Mucosa of descending colon (tissue), 3 donors: ENCODE measurements around the gene MRPL49. TPM values are rescaled to one million over a fixed set of nuclear protein-coding genes. Genes with fewer than 3 reads are reported as not detected.

Source experiments
- ATAC-seq: fragments of 200-7000 bp; cut with Tn5 transposase; one replicate; pipeline ENCODE4 v1.9.1; 2020; ENCODE audit warnings: mild to moderate bottlenecking, moderate library complexity
- DNase-seq, 3 donors: peaks; one replicate each; pipeline ENCODE4 v3.0.0-alpha.2; 2020
- H3K36me3 ChIP-seq: fragments of 200-600 bp; one replicate; pipeline ENCODE4 v1.8.0; 2021; ENCODE audit warnings: low read depth, mild to moderate bottlenecking
- H3K4me1 ChIP-seq: fragments of 200-600 bp; one replicate; pipeline ENCODE4 v1.8.0; 2021; ENCODE audit warnings: low read depth, mild to moderate bottlenecking
- H3K4me3 ChIP-seq: fragments of 200-600 bp; one replicate; pipeline ENCODE4 v1.8.0; 2021; ENCODE audit warnings: mild to moderate bottlenecking
- H3K9me3 ChIP-seq: fragments of 200-600 bp; one replicate; pipeline ENCODE4 v1.8.0; 2021; ENCODE audit warnings: mild to moderate bottlenecking
- intact Hi-C, 2 donors: fragments of 100-400 bp; cut with DNase I in 1 of 2; cut with micrococcal nuclease in 1 of 2; formaldehyde crosslinking; loops; one replicate each; pipeline versions ENCODE4 v1.11.0 to v1.11.1; 2022; cut with DNase I, micrococcal nuclease
- long read RNA-seq, 2 donors: library from polyadenylated mRNA; unstranded; transcript quantifications; one replicate each; pipeline ENCODE4 v2.0.0, GENCODE V29; 2019 to 2021
- total RNA-seq, 3 donors: library from RNA; stranded (reverse); fragmentation: NEBNext Ultra II Directional in 2 of 3; extraction: Animal tissue kit (Norgen Biotek cat#: 25700) in 2 of 3; gene quantifications; one replicate each; pipeline versions ENCODE4 v1.2.1 to v1.2.4, GENCODE V29; 2021 to 2023
- TF ChIP-seq, protein P1 (sequence below): fragments of 200-600 bp; IDR thresholded peaks from one replicate; pipeline ENCODE4 v1.8.0; 2022; ENCODE audit warnings: antibody characterized with exemption, mild to moderate bottlenecking
- donor health status: DM: no; HTN: no; CAD: no; lungs with moderate emphysema.
- donor health status: DM: no; HTN: no; CAD: no.
- donor health status: DM: no; HTN: yes; CAD: no.

Gene MRPL49
- 10 to 100 TPM; 42.6 to 48.5 (median 45.4) TPM for total RNA-seq
- long read RNA-seq, donor 1, transcript MRPL49-202 (4 exons, 2,065 nt) = minor isoform, 6 of 76 reads
- long read RNA-seq, donor 1, transcript MRPL49-201 (4 exons, 2,019 nt) = major isoform, 59 of 76 reads
- long read RNA-seq, donor 1, partial matches to known transcripts = 1 of 76 reads
- long read RNA-seq, donor 1, other reads (novel, unspliced or antisense) = 10 of 76 reads
- long read RNA-seq, donor 2, transcript MRPL49-201 (4 exons, 2,019 nt) = major isoform, 54 of 56 reads
- long read RNA-seq, donor 2, partial matches to known transcripts = 0 of 56 reads
- long read RNA-seq, donor 2, other reads (novel, unspliced or antisense) = 2 of 56 reads

DNA sequence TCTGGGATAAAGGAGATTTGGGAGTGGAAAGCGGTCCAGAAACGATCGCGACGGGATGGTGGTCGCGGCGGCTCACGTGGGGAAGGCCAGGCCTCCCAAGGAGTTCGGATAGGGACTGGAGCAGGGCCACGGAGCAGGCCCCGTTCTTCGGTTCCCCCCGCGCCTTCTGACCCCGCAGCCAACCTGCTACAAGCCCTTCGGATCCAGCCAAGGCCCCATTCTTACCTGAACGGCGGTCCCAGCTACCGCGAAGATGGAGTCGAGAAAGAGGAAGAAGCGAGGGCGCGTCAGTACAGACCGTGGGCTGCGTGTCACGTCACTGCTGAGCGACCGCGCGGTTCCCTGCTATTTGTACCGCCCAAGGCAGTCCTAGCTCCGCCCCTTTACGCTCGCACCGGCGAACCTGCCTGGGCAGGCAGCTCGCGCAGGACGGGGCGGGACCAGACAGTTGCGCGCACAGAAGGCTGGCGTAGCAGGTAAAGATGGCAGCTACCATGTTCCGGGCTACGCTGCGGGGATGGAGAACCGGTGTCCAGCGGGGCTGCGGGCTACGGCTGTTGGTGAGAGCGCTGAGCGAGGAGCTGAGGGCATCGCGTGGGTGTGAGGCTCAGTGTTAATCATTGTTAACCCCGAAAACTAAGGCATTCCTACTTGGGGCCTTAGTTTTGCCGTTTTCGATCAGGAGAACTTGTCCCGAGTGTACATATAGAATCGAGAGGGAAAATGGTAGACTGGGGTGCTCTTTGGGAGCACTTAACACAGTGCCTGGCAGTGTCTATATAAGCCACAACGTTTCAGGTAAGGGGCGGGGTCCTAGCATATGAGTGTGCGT lies at the start of gene MRPL49, which contains the start of gene FAU:
Gene MRPL49 (plus strand): TSS at position 457 of the 832 bp plus-strand sequence. CDS start 26 bp downstream, at position 483.
Gene FAU (minus strand): TSS at position 270 of the 832 bp plus-strand sequence. CDS start 321 bp downstream, outside the sequence.
- H3K4me1 ChIP-seq = peaks cover 23% of the 10 kb centered on the region
- H3K4me3 ChIP-seq = peak within 1 kb of the TSS; percentile 64
- no peaks in the 10 kb centered on the region for H3K9me3 ChIP-seq
- intact Hi-C loops = no loop called here
- DNase-seq (peak; percentile 98 to 100 (median 100)), ATAC-seq (peak; percentile 83)
- TF ChIP-seq, protein P1, sequence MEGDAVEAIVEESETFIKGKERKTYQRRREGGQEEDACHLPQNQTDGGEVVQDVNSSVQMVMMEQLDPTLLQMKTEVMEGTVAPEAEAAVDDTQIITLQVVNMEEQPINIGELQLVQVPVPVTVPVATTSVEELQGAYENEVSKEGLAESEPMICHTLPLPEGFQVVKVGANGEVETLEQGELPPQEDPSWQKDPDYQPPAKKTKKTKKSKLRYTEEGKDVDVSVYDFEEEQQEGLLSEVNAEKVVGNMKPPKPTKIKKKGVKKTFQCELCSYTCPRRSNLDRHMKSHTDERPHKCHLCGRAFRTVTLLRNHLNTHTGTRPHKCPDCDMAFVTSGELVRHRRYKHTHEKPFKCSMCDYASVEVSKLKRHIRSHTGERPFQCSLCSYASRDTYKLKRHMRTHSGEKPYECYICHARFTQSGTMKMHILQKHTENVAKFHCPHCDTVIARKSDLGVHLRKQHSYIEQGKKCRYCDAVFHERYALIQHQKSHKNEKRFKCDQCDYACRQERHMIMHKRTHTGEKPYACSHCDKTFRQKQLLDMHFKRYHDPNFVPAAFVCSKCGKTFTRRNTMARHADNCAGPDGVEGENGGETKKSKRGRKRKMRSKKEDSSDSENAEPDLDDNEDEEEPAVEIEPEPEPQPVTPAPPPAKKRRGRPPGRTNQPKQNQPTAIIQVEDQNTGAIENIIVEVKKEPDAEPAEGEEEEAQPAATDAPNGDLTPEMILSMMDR = no peak
- peaks cover 14% of the 10 kb centered on the region for H3K36me3 ChIP-seq

DNA sequence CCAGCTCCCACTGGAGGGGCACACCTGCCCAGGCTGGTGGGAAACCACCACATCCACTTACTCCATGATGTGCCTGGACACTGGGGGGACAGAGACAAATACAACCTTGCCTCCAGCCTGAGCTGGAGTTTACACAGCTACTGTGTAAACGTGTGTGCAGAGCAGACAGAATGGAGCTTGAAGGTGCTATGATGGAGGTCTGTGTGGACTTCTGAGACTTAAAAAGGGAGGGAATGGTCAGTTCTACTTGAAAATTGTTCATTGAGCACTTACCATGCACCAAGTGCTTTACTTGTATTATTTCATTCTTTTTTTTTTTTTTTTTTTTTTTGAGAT lies 49.5 kb upstream of the MRPL49 start:
- Histone ChIP-seq H3K4me3 (no peak overlapping the region), H3K4me1 (no peaks in the 10 kb centered on the region), H3K36me3 (no peaks in the 10 kb centered on the region), H3K9me3 (no peaks in the 10 kb centered on the region)
- ATAC-seq = no peak
- intact Hi-C loops = no loop called here
- TF ChIP-seq, protein P1 = no peak
- DNase-seq = no peak

DNA sequence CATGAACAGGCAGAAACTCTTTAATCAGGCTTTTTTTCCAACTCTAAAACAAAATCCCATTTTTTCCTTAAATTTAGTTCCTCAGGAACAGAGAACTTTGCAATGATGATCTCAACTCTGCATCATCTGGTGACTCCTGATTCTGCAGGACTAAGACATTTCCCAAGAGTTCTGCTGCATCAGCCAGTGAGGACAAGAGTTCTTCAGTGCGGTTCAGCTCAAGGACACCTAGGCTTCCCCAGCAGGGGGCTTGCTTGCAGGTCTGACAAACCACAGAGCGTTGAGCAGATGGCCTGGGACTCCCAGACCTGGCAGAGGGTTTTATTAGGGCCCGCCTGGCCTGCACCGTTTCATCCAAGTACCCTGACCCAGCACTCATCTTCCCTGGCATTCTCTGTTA lies 44.7 kb upstream of the MRPL49 start:
- ATAC-seq (no peak), DNase-seq (no peak)
- peaks cover 3% of the 10 kb centered on the region for H3K4me1 ChIP-seq
- H3K36me3 ChIP-seq = no peaks in the 10 kb centered on the region
- TF ChIP-seq, protein P1 = no peak
- no peaks in the 10 kb centered on the region for H3K9me3 ChIP-seq
- intact Hi-C loops = no loop called here
- no peak overlapping the region for H3K4me3 ChIP-seq

DNA sequence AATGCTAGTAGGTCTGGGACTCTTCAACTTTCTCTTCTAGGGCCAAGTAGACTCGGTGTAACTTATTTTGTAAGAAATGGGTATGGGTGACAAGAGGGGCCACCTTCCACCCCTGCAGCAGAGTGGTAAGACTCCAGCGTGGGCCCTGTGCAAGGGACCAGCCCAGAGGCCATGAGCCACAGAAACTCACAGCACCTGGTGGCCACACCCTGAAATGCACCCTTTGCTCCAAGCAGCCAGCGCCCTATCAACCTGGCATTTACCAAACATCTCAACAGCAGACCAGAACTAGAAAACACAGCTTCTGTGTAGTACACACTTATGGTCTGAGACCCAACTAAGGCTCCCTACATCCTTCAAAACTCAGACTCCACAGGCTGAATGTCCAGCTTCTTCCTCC lies 44.0 kb upstream of the MRPL49 start:
- Histone ChIP-seq H3K4me1 (peaks cover 6% of the 10 kb centered on the region), H3K36me3 (no peaks in the 10 kb centered on the region), H3K4me3 (no peak overlapping the region), H3K9me3 (no peaks in the 10 kb centered on the region)
- TF ChIP-seq, protein P1 = peak; percentile 71
- DNase-seq = peak; percentile 64 to 91 (median 86)
- ATAC-seq = peak; percentile 97
- intact Hi-C loops = no loop called here

DNA sequence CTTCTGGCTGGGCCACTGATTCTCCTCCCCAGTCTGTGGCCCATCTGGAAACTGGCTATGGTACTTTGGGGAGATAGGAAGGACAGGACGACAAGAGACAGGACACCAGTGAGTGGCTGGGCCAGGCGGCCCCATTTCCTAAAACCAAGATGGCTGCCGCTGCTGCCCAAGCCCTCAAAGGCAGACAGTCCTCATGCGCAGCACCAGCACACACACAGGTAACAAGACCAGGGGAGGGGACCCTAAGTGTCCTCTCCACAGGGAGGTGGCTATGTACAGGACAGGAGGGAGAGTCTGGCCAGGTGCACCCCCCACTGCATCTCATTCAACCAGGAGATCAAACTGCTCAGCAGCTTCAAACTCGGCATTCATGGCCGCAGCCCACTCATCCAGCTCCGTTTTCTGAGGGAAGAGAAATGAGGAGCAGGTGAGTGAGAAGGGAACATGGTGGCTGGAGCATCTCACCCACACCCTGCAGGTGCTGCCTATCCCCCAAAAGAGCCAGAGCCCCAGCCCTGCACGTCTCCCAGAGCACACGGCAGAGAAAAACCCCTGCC lies 43.3 kb upstream of the MRPL49 start:
- H3K9me3 ChIP-seq = no peaks in the 10 kb centered on the region
- intact Hi-C loops = no loop called here
- peaks cover 11% of the 10 kb centered on the region for H3K4me1 ChIP-seq
- DNase-seq = peak in 1 of 3 donors; percentile 39
- no peak overlapping the region for H3K4me3 ChIP-seq
- ATAC-seq = no peak
- TF ChIP-seq, protein P1 = no peak
- H3K36me3 ChIP-seq = no peaks in the 10 kb centered on the region
